ENCODE data around the gene USP6NL. TPM values are rescaled to one million over a fixed set of nuclear protein-coding genes. Genes with fewer than 3 reads are reported as not detected.
A peak's percentile ranks its signal among the peaks of the same experiment; 100 is the strongest.

Gene USP6NL
- polyA plus RNA-seq, 1 of the 3 experiments (the other 2 are of a cell fraction) = 8.9 TPM

DNA sequence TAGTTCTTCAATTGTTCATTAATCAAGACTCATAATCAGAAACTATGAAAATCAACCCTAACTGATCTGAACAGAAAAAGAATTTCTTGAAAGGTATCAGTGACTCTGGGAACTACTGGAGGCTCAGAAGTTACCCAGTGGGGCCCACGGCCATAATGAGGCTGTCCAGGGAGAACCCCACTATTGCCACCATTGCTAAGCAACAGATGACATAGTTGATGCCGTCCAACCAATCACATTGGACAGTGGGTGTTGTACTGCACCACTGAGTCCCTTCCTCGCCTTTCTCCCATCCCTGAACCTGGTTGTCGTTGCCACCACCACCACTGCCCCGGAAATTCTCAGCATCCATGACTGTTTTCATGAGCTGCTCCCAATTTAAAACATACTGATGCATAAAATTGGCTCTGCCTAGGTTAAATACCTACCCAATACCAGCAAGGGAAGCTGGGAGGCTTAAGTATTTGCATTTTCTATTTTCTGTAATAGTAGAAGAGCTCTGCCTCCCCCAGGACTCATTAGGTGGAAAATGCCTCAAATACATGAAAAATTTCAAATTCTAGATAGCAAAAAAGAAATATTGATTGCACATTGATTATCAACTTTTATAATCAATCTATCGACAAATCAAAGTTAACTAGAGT, 26.7 kb upstream of the USP6NL start:
- CTCF ChIA-PET = no interaction called here
- TF ChIP-seq RFX5 (IDR thresholded peaks at IDR 0.05; ENCODE audit: low read length) = peak; percentile 94
- no peak for TF ChIP-seq USF2 (IDR thresholded peaks at IDR 0.05; ENCODE audit: borderline replicate concordance, low read depth, low read length)
- no peaks in the 10 kb centered on the region for H4K20me1 ChIP-seq (ENCODE audit: insufficient read depth)

GRCh38 chr10:11636697-11637303, 25.4 kb upstream of the USP6NL start:
- DNase-seq = no peak
- 82% methylated on average over 4 of the region's 4 CpGs for WGBS (ENCODE audit: low lambda C conversion rate)
- no peaks in the 10 kb centered on the region for H3K36me3 ChIP-seq (replicated peaks in 1 of 2; ENCODE audit: control insufficient read depth in 1 of 2, insufficient read depth in 2 of 2, low read length in 1 of 2)
- H3K9me3 ChIP-seq = no peaks in the 10 kb centered on the region; the same call in 1 of the 2 replicates
- H3K27ac ChIP-seq (ENCODE audit: low read depth in 2 of 2, low read length in 1 of 2) = no peak overlapping the region
- no peaks in the 10 kb centered on the region for H3K79me2 ChIP-seq (ENCODE audit: insufficient read depth)
- H3K4me1 ChIP-seq (ENCODE audit: control insufficient read depth in 1 of 2, insufficient read depth in 2 of 2, low read depth in 1 of 2, low read length in 1 of 2) = no peaks in the 10 kb centered on the region
- TF ChIP-seq, protein P1, sequence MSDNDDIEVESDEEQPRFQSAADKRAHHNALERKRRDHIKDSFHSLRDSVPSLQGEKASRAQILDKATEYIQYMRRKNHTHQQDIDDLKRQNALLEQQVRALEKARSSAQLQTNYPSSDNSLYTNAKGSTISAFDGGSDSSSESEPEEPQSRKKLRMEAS (IDR thresholded peaks at IDR 0.05; ENCODE audit: low read depth) = no peak
- no peak for TF ChIP-seq FOXM1 (IDR thresholded peaks at IDR 0.05; ENCODE audit: low read depth)
- TF ChIP-seq TEAD4 (IDR thresholded peaks at IDR 0.05; ENCODE audit: borderline replicate concordance, insufficient read depth) = no peak
- no peak for TF ChIP-seq GATA2 (CRISPR knock-in tag; IDR thresholded peaks at IDR 0.05)
- no peak for TF ChIP-seq EP300 (IDR thresholded peaks at IDR 0.05; ENCODE audit: borderline replicate concordance in 1 of 2, low read depth in 1 of 2, low read length in 1 of 2)
- no peak for TF ChIP-seq EZH2phosphoT487 (IDR thresholded peaks at IDR 0.05; ENCODE audit: borderline replicate concordance, low read depth)
- TF ChIP-seq USF1 (IDR thresholded peaks at IDR 0.05; ENCODE audit: borderline replicate concordance, low read depth) = no peak
- no peak for TF ChIP-seq MEF2A (IDR thresholded peaks at IDR 0.05; ENCODE audit: borderline replicate concordance, low read depth)
- TF ChIP-seq SIN3A (IDR thresholded peaks at IDR 0.05; ENCODE audit: borderline replicate concordance, low read depth, low read length) = no peak
- no peak for TF ChIP-seq ELF1 (IDR thresholded peaks at IDR 0.05)
- no peak for TF ChIP-seq PBX3 (IDR thresholded peaks at IDR 0.05)
- TF ChIP-seq, protein P2, sequence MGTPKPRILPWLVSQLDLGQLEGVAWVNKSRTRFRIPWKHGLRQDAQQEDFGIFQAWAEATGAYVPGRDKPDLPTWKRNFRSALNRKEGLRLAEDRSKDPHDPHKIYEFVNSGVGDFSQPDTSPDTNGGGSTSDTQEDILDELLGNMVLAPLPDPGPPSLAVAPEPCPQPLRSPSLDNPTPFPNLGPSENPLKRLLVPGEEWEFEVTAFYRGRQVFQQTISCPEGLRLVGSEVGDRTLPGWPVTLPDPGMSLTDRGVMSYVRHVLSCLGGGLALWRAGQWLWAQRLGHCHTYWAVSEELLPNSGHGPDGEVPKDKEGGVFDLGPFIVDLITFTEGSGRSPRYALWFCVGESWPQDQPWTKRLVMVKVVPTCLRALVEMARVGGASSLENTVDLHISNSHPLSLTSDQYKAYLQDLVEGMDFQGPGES (IDR thresholded peaks at IDR 0.05; ENCODE audit: low read depth, low read length) = no peak
- no peak overlapping the region for H3K9ac ChIP-seq
- no peak overlapping the region for H3K4me3 ChIP-seq (ENCODE audit: low read depth in 2 of 2, low read length in 1 of 2)
- no peaks in the 10 kb centered on the region for H4K20me1 ChIP-seq (ENCODE audit: insufficient read depth)
- H3K27me3 ChIP-seq (ENCODE audit: insufficient read depth) = no peaks in the 10 kb centered on the region
- no peak overlapping the region for H2AFZ ChIP-seq (ENCODE audit: low read depth)
- ChIA-PET CTCF (interaction anchor here (0.7 kb wide), 1 partner anchor 15 kb away, joined by 3 read pairs; no protein-coding TSS in a partner anchor), POLR2A (no interaction called here)
- no peaks in the 10 kb centered on the region for H3K9me2 ChIP-seq
- H3K4me2 ChIP-seq = no peak overlapping the region
- no peaks in the 10 kb centered on the region for H3F3A ChIP-seq (replicated peaks; ENCODE audit: insufficient read depth)

More for the DNA sequence above, 26.7 kb upstream of the USP6NL start:
- 34% methylated on average over 6 of the region's 6 CpGs for WGBS (ENCODE audit: low lambda C conversion rate)
- Histone ChIP-seq H3K4me1 (ENCODE audit: control insufficient read depth in 1 of 2, insufficient read depth in 2 of 2, low read depth in 1 of 2, low read length in 1 of 2) (no peaks in the 10 kb centered on the region), H2AFZ (ENCODE audit: low read depth) (no peak overlapping the region), H3K36me3 (replicated peaks in 1 of 2; ENCODE audit: control insufficient read depth in 1 of 2, insufficient read depth in 2 of 2, low read length in 1 of 2) (no peaks in the 10 kb centered on the region), H3K9ac (no peak overlapping the region), H3K27ac (ENCODE audit: low read depth in 2 of 2, low read length in 1 of 2) (no peak overlapping the region), H3K9me3 (no peaks in the 10 kb centered on the region), H3K4me2 (no peak overlapping the region), H3K4me3 (ENCODE audit: low read depth in 2 of 2, low read length in 1 of 2) (no peak overlapping the region), H3F3A (replicated peaks; ENCODE audit: insufficient read depth) (no peaks in the 10 kb centered on the region), H3K79me2 (ENCODE audit: insufficient read depth) (no peaks in the 10 kb centered on the region), H3K27me3 (ENCODE audit: insufficient read depth) (no peaks in the 10 kb centered on the region), H3K9me2 (no peaks in the 10 kb centered on the region)
- no peak for DNase-seq
- POLR2A ChIA-PET = no interaction called here
